ENCODE results near the gene MACIR.

The MACIR gene

DNA sequence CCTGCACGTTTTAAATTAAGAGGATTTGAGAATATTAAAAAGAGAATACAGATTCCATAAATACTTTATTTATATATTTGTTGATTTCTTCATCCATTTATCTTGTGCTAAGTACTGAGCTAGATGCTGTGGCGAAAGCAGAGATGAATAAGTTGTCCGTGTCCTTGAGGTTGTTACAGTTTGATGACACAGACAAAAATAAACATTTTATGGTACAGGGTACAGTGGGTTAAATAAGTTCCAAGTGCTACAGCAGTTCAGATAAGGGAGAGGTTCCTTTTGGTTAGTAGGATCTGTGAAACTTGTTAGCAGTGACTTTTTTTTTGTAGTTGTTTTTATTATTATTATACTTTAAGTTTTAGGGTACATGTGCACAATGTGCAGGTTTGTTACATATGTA is 50.2 kb downstream of the MACIR start:
- H3K4me3 ChIP-seq (replicated peaks in 1 of 2; ENCODE audit: low read depth in 2 of 2, low read length in 2 of 2): no peak overlapping the region
- TF ChIP-seq, protein P1, sequence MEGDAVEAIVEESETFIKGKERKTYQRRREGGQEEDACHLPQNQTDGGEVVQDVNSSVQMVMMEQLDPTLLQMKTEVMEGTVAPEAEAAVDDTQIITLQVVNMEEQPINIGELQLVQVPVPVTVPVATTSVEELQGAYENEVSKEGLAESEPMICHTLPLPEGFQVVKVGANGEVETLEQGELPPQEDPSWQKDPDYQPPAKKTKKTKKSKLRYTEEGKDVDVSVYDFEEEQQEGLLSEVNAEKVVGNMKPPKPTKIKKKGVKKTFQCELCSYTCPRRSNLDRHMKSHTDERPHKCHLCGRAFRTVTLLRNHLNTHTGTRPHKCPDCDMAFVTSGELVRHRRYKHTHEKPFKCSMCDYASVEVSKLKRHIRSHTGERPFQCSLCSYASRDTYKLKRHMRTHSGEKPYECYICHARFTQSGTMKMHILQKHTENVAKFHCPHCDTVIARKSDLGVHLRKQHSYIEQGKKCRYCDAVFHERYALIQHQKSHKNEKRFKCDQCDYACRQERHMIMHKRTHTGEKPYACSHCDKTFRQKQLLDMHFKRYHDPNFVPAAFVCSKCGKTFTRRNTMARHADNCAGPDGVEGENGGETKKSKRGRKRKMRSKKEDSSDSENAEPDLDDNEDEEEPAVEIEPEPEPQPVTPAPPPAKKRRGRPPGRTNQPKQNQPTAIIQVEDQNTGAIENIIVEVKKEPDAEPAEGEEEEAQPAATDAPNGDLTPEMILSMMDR (IDR thresholded peaks at IDR 0.05; ENCODE audit: low read depth, low read length): no peak
- no peak for DNase-seq (ENCODE audit: low read depth in 2 of 2)

- TF ChIP-seq, protein P1 (IDR thresholded peaks at IDR 0.05; ENCODE audit: low read depth, low read length): no peak
- no peak for DNase-seq (ENCODE audit: low read depth in 2 of 2)
Observed at GRCh38 chr5:103313056-103313455, 54.5 kb downstream of the MACIR start.

DNA sequence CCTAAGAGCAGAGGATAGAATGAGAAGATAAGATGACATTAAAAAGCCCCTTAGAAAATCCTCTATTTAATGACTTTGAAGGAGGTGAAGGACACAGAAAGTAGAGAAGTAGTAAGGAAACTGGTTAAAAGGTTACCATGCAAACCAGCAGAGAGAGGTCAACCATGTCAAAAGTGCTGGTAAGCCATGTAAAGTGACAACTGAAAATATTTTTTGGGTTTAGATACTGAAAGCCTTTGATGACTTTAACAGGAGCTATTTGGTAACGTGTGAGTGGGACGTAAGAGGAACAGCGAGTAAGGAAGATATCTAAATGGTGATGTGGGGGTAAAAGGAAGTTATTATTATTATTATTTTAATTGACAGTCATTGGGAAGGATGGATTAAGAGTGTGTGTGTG is 56.9 kb downstream of the MACIR start:
- no peak overlapping the region for H3K4me3 ChIP-seq (replicated peaks in 1 of 2; ENCODE audit: low read depth in 2 of 2, low read length in 2 of 2)
- TF ChIP-seq, protein P1 (IDR thresholded peaks at IDR 0.05; ENCODE audit: low read depth, low read length): no peak
- DNase-seq (ENCODE audit: low read depth in 2 of 2): no peak

More at GRCh38 chr5:103313056-103313455, 54.5 kb downstream of the MACIR start:
- H3K4me3 ChIP-seq (replicated peaks in 1 of 2; ENCODE audit: low read depth in 2 of 2, low read length in 2 of 2): no peak overlapping the region

DNA sequence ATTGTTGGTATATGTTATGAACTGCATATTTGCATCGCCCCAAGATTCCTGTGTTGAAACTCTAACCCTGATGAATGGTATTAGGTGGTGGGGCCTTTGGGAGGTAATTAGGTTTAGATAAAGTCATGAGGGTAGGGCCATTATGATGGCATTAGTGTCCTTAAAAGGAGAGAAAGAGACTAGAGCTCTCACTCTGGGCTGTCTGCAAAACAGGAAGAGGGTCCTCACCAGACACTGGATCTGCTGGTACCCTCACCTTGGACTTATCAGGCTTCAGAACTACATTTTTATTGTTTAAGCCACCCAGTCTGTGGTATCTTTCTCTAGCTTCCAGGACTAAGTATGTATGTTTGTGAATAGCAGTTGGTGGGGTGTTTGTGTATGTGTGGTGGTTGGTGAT is 68.9 kb downstream of the MACIR start:
- no peak for DNase-seq (ENCODE audit: low read depth in 2 of 2)
- H3K4me3 ChIP-seq (replicated peaks in 1 of 2; ENCODE audit: low read depth in 2 of 2, low read length in 2 of 2): no peak overlapping the region
- TF ChIP-seq, protein P1 (IDR thresholded peaks at IDR 0.05; ENCODE audit: low read depth, low read length): no peak

DNA sequence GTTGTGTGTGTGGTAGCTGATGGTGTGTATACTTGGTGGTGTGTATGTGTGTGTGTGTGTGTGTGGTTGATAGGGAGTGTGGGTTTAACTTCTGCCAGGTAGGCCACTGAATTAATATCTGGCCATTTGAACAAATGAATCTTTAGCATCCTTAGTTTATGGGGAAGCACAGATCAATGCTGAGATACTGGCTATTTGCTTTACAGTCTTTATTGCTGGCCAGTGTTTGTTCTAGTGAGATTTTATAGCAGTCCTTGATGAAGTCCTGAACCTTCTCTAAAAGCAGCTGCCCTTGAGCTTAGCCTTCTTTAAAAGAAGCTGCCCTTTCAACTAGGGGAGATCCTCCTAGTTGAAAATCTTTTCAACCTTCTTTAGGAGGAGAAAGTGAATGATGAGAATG is 69.3 kb downstream of the MACIR start:
- TF ChIP-seq, protein P1 (IDR thresholded peaks at IDR 0.05; ENCODE audit: low read depth, low read length): no peak
- no peak for DNase-seq (ENCODE audit: low read depth in 2 of 2)
- H3K4me3 ChIP-seq (replicated peaks in 1 of 2; ENCODE audit: low read depth in 2 of 2, low read length in 2 of 2): no peak overlapping the region

All from cardiac fibroblast (primary cell).